GM04504 (cell line): Measurements from ENCODE around the gene NBPF3.
"Not testable (repeated sequence)": the region's sequence is repeated elsewhere in the genome, so short reads cannot be mapped to it uniquely, and the experiment has no call there.

Experiments used
- DNase-seq: peaks from one replicate; pipeline ENCODE4 v3.0.0-alpha.2; 2012; ENCODE audit warnings: low read depth

The NBPF3 gene

GRCh38 chr1:21438646-21439312, 1.2 kb upstream of the NBPF3 start:
- not testable (repeated sequence) for DNase-seq

GRCh38 chr1:21439345-21439720, 604 bp upstream of the NBPF3 start:
- DNase-seq, result no peak

- DNase-seq, result not testable (repeated sequence)
Observed at GRCh38 chr1:21440630-21441125, 741 bp downstream of the NBPF3 start.

- DNase-seq, result not testable (repeated sequence)
Observed at GRCh38 chr1:21446647-21447046, 6.7 kb downstream of the NBPF3 start.

- DNase-seq, result no peak
Observed at GRCh38 chr1:21447311-21447710, 7.4 kb downstream of the NBPF3 start.

- DNase-seq, result no peak
Observed at GRCh38 chr1:21449906-21450305, 10.0 kb downstream of the NBPF3 start.

GRCh38 chr1:21451212-21451611, 11.3 kb downstream of the NBPF3 start:
- DNase-seq, result peak; percentile 58

GRCh38 chr1:21451981-21452411, 12.1 kb downstream of the NBPF3 start:
- peak; percentile 38 for DNase-seq

- peak; percentile 59 for DNase-seq
Observed at GRCh38 chr1:21453964-21454614, 14.2 kb downstream of the NBPF3 start.

- not testable (repeated sequence) for DNase-seq
Observed at GRCh38 chr1:21454904-21455303, 15.0 kb downstream of the NBPF3 start.

- no peak for DNase-seq
Observed at GRCh38 chr1:21457654-21458053, 17.7 kb downstream of the NBPF3 start.

- not testable (repeated sequence) for DNase-seq
Observed at GRCh38 chr1:21465127-21465526, 25.2 kb downstream of the NBPF3 start.

- not testable (repeated sequence) for DNase-seq
Observed at GRCh38 chr1:21467946-21468345, 28.0 kb downstream of the NBPF3 start.

- DNase-seq, result no peak
Observed at GRCh38 chr1:21468599-21468998, 28.7 kb downstream of the NBPF3 start.

GRCh38 chr1:21469581-21469980, 29.6 kb downstream of the NBPF3 start:
- no peak for DNase-seq

- no peak for DNase-seq
Observed at GRCh38 chr1:21472861-21473260, 32.9 kb downstream of the NBPF3 start.

GRCh38 chr1:21478356-21478755, 38.4 kb downstream of the NBPF3 start:
- no peak for DNase-seq

GRCh38 chr1:21483881-21484280, 43.9 kb downstream of the NBPF3 start:
- DNase-seq, result not testable (repeated sequence)

- no peak for DNase-seq
Observed at GRCh38 chr1:21489146-21489545, 49.2 kb downstream of the NBPF3 start.

GRCh38 chr1:21490774-21491487, 51.0 kb downstream of the NBPF3 start:
- DNase-seq, result peak; percentile 81

- no peak for DNase-seq
Observed at GRCh38 chr1:21491488-21492355, 51.8 kb downstream of the NBPF3 start.

- DNase-seq, result no peak
Observed at GRCh38 chr1:21492356-21492625, 52.4 kb downstream of the NBPF3 start.
